Medulla oblongata (tissue), 1 donor: ENCODE data around the gene SLC35F3.
A peak's percentile ranks its signal among the peaks of the same experiment; 100 is the strongest.

Experiments
- DNase-seq: peaks from one replicate; pipeline ENCODE4 v3.0.0-alpha.2; 2015; ENCODE audit errors: extremely low spot score

SLC35F3 gene

GRCh38 chr1:233972951-233973635 is 68.6 kb downstream of the SLC35F3 start:
- no peak for DNase-seq

DNA sequence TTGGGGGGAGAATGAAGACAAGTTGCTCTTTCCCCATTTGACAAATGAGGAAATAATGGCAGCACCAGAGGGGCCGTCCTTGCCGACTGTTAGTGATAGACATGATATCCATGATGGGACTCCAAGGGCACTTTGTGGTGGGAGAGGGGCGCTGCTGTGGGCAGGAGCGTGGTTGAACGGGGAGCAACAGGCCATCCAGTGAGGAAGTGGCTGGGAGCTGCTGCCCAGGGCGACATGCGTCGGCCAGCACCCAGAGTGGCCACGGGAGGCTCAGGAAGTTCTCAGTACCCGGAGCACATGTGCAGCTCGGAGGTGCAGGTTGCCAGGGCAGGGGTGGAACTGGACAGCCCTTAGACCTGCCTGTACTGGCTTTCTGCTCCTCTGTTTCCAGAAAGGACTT is 71.0 kb downstream of the SLC35F3 start:
- no peak for DNase-seq

DNA sequence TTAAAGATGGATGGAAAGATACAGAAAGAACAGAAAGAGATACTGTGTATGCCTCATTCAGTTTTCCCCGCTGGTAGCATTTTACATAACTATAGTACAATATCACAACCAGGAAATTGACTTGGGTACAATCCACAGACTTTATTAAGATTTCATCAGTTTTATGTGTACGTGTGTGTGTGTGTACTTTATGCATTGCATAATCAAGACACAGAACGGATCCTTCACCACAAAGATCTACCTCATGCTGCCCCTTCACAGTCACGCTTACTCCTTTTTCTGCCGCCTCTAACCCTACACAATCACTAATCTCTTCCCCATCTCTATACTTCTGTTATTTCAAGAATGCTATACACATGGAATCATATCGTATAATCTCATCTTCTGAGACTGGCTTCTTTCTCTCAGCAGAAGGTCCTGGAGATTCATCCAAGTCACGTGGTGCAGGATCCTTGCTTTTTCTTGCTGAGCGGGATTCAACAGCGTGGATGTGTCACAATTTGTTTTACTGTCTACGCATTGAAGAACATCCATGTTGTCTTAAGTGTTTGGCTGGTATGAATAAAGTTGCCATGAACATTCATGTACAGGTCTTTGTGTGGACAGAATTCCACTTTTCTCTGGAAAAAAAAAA is 76.7 kb downstream of the SLC35F3 start:
- DNase-seq: no peak

DNA sequence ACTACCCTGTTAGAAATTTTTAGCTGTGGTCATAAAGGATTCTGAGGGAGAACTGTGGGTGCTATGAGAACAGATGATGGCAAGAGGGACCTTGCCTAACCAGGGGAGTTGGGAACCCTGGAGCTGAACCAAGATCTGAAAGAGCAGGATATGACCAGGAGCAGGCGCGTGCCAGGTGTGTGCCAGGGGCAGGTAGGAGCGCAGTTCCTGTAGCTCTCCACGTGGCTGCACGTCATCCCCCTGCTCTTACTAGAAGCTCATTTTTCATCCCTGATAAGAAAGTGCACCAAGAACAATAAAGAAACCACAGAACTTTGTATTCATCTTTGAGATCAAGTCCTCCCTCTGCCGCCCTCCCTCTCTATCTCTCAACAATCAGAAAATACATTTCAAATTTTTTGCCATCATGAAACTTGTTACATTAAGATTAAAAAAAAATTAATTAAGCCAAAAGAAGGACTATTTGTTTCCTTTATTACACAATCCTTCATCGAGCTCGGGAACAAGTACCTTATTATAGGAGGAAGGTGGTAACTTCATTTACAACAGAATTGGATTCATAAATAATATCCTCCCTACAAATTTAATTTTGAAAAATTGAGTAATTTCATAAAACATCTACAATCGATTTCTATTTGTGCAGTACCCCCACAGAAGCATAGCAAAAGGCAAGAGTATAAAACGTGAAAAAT is 78.5 kb downstream of the SLC35F3 start:
- no peak for DNase-seq

DNA sequence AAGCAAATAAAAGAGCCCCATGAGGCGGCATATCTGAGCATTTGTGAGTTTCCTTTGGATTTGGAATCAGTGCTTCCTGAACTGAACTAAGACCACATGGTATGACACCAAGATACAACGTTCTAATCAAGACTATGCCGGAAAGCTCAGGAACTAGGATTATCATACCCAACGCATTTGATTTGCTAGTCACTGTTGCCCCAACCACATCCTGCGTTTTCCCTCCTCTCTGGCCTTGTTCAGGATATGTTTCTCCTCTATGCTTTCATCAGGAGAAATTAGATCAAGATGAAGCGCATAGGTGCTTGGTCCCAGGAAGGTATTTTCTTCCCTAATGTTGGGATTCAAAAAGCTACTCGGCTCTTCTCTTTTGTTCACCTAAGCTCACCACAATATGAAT is 79.3 kb downstream of the SLC35F3 start:
- DNase-seq: no peak

- DNase-seq: no peak
These were observed 84.7 kb downstream of the SLC35F3 start for GRCh38 chr1:233988963-233989696.

DNA sequence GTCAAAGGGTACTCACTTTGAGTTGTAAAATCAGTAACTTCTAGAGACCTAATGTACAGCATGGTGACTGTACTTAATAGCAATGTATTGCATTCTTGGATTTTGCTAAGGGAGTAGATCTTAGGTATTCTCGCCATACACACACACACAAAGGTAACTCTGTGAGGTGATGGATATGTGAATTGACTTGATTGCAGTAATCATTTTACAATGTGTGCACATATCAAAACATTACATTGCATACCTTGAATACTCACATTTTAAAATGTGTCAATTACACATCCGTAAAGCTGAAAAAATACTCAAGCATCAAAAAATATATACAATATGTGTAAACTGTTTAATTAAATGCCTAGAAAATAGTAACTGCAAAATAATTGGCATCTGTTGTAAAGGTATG is 86.0 kb downstream of the SLC35F3 start:
- no peak for DNase-seq

DNA sequence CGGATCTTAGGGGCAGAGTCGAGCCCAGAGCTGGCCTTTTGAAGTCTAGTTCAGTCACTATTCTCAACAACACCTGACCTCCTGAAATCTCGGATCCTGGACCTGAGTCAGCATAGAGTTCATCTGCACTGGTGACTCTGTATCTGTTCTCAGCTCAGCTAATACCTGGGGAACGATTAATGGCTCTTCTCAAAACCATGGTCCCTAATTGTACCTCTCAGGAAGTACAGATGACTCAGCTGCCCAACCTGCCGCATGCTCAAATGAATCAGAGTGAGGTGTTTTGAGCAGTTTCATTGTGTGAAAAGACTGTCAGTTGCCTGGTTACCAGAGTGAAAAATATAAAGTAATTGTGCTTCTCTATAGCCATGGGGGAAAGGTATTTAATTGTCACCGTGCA is 89.2 kb downstream of the SLC35F3 start:
- no peak for DNase-seq

- DNase-seq: no peak
These were observed 89.6 kb downstream of the SLC35F3 start for GRCh38 chr1:233994112-233994511.

GRCh38 chr1:233998456-233998855 is 94.0 kb downstream of the SLC35F3 start:
- DNase-seq: no peak

GRCh38 chr1:233998891-233999290 is 94.4 kb downstream of the SLC35F3 start:
- DNase-seq: no peak

GRCh38 chr1:234000557-234001041 is 96.1 kb downstream of the SLC35F3 start:
- DNase-seq: peak; percentile 56

- DNase-seq: no peak
These were observed 97.3 kb downstream of the SLC35F3 start for GRCh38 chr1:234001817-234002216.

DNA sequence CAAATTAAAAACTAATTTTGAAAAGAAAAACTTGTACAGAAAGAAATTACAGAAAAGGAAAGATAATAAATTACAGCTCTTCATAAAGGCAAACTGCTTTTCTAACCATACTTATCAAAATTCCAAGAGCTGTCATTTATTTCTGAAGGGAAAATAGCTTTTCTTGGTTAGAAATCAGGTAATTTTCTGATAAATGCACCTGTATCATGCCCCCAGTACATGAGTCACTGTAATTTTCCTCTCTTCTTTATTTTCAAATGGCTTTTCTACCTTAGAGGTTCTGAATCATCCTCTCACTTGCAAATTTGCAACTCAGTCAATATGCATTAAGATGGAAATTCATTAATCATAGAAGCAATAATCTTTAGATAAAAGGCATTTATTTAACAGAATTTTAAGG is 100.1 kb downstream of the SLC35F3 start:
- DNase-seq: no peak

GRCh38 chr1:234007684-234008083 is 103.2 kb downstream of the SLC35F3 start:
- DNase-seq: no peak

GRCh38 chr1:234008591-234008990 is 104.1 kb downstream of the SLC35F3 start:
- DNase-seq: no peak

- DNase-seq: no peak
These were observed 105.2 kb downstream of the SLC35F3 start for GRCh38 chr1:234009668-234010067.

DNA sequence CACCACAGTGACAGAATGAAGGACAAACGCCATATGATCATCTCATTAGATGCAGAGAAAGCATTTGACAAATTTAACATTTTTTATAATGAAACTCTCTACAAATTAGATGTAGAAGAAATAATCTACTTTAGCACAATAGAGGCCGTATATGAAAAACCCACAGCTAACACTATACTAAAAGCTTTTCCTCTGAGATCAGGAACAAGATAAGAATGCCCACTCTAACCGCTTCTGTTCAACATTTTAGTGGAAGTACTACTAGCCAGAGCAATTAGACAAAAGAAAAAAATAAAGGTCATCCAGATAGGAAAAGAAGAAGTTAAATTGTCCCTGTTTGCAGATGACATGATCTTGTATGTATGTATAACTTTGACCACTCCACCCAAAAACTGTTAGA is 109.7 kb downstream of the SLC35F3 start:
- no peak for DNase-seq

DNA sequence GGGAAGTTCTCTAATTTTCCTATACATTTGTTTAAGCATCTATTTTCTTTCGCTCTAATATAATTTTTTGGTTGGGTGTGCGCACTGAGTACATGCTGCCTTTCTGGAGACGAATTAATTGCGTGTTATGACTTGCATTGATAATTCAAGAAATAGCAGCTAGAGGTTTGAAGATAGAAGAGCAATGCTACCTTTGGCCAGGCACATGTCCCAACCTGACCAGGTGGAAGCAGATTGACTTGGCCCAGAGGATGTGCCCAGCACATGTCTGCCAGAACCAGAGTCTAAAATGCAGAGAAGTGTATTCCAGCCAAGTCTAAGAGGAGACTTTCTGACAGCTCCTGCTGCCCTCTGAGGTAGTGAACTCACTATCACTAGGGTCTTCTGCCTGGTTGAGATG is 114.3 kb downstream of the SLC35F3 start:
- no peak for DNase-seq

DNA sequence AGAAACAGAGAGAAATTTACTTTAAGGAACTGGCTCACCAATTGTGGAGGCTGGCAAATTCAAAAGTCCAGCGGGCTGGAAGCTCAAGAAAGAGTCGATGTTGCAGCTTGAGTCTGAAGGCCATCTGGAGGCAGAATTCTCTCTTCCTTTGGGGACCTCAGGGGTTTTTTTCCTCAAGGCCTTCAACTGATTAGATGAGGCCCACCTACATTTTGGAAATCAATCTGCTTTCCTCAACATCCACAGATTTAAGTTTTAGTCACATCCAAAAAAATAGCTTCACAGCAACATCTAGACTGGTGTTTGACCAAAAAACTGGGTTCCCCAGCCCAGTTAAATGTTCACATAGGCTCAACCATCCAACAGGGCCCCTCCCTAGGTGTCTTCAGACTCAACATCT is 114.9 kb downstream of the SLC35F3 start:
- DNase-seq: no peak

GRCh38 chr1:234022302-234022701 is 117.8 kb downstream of the SLC35F3 start:
- DNase-seq: no peak

DNA sequence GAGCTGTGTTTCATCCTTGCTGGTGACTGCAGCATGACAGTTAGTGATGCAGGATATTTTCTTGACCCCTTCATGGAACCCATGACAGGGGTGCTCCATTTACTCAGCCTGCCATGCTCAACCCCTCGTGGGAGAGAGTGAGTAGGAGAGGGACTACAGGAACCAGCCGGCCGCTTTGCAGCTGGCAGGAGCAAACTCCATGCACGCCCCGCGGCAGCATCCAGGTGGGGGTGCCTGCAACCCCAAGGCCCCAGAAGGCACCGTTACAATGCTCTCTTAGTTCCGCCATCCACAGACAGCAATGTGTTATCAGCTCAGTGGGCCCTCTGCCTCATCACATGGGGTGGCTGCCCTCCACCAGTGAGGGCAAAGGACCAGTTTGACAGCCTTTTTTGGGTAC is 135.1 kb downstream of the SLC35F3 start:
- DNase-seq: no peak
